ENCODE results near the gene MCL1.

MCL1 gene

DNA sequence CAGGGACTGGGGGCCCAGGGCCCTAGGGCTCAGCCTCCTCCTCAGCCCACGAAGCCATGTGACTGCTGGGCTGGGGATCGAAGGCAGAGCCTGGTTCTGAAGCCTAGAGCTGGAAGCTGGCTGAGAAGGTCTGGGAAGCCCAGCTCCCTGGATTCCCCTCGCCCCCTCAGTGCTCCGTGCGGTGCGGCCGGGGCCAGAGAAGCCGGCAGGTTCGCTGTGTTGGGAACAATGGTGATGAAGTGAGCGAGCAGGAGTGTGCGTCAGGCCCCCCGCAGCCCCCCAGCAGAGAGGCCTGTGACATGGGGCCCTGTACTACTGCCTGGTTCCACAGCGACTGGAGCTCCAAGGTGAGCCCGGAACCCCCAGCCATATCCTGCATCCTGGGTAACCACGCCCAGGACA, 21.1 kb downstream of the MCL1 start:
- no peak for DNase-seq (ENCODE audit: low read depth in 3 of 3, low spot score in 1 of 3)

DNA sequence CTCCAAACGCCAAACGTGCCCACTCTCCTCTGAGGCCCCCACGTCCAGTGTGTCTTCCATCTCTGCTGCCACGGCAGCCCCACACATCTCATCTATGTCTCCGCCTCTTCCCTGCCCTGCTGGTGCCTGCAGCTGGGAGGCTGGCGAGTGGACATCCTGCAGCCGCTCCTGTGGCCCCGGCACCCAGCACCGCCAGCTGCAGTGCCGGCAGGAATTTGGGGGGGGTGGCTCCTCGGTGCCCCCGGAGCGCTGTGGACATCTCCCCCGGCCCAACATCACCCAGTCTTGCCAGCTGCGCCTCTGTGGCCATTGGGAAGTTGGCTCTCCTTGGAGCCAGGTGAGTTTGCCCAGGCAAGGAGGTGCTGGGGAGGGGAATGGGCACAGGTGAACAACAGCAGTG, 21.6 kb downstream of the MCL1 start:
- DNase-seq (ENCODE audit: low read depth in 3 of 3, low spot score in 1 of 3), result no peak

DNA sequence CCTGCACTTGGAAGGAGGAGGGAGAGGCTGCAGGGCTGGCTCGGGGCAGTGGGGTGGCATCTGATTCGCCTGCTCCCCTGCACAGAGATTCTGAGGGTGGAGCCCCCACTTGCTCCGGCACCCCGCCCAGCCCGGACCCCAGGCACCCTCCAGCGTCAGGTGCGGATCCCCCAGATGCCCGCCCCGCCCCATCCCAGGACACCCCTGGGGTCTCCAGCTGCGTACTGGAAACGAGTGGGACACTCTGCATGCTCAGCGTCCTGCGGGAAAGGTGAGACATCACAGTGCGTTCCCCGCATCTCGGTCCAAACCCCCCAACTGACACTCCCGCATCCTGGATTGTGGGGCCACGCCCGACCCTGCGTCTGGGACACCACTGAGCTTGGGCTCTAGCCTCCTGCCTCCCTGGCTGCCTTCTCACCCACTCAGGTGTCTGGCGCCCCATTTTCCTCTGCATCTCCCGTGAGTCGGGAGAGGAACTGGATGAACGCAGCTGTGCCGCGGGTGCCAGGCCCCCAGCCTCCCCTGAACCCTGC, 22.3 kb downstream of the MCL1 start:
- DNase-seq (ENCODE audit: low read depth in 3 of 3, low spot score in 1 of 3), result no peak

DNA sequence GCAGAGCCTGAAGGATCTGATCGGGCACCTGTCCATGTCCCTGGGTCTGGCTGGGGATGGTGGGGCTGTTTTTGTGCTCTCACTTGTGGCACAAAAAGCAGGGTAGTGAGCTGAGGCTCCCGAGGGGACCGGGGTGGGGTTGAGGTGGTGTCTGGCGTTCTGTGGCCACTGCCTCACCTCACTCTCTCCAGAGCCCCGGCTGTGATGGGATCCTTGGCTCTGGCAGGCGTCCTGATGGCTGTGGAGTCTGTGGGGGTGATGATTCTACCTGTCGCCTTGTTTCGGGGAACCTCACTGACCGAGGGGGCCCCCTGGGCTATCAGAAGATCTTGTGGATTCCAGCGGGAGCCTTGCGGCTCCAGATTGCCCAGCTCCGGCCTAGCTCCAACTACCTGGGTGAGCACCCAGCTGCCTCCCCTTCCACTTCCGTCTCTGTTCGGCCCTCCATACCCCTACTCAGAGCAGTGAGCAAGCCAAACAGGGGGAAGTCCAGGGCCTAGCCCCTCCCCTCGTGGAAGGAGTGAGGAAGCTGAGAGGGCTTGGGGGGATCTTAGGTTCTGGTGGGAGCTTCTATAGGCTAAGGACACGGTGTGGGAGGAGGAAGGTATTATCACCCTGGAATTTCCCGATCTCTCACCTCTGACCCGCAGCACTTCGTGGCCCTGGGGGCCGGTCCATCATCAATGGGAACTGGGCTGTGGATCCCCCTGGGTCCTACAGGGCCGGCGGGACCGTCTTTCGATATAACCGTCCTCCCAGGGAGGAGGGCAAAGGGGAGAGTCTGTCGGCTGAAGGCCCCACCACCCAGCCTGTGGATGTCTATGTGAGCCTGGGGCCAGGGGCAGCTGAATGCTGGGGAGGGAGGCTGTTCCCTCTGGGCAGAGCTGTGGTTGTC, 23.2 kb downstream of the MCL1 start:
- no peak for DNase-seq (ENCODE audit: low read depth in 3 of 3, low spot score in 1 of 3)

DNA sequence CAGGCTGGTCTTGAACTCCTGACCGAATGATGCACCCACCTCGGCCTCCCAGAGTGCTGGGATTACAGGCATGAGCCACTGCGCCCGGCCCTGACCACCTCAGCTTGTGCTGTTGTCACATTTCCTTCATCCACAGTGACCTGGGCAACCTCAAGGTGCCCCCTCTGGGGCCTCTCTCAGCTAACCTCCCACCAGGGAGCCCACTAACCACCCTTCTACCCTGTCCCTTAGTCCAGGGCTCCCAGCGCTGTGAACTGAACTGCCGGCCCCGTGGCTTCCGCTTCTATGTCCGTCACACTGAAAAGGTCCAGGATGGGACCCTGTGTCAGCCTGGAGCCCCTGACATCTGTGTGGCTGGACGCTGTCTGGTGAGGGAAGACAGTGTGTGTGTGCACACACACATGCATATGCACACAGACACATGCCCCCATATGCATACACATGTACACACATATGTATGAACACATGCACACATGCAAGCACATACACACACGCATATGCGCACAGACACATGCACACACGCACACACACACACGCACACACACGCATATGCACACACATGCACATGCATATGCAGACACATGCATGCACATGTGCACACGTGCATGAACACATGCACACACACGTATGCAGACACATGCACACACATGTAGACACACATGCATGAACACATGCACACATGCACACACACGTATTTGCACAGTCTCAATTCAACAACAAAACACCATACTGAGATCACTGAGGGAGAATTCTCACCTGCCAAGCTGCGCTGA, 24.0 kb downstream of the MCL1 start:
- no peak for DNase-seq (ENCODE audit: low read depth in 3 of 3, low spot score in 1 of 3)

DNA sequence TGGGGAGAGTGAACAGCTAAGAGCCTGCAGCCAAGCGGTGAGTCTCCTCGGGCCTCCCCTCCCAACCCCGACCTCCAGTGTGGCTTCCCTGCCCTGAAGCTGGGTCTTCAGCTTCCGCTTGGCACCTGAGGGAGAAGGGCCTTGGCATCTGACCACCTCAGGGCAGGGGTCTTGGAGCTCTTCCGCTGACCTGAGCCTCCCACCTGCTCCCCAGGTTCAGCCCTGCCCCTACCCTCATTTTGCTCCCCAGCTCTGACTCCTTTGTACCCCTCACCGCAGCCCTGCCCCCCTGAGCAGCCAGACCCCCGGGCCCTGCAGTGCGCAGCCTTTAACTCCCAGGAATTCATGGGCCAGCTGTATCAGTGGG, 25.3 kb downstream of the MCL1 start:
- no peak for DNase-seq (ENCODE audit: low read depth in 3 of 3, low spot score in 1 of 3)

DNA sequence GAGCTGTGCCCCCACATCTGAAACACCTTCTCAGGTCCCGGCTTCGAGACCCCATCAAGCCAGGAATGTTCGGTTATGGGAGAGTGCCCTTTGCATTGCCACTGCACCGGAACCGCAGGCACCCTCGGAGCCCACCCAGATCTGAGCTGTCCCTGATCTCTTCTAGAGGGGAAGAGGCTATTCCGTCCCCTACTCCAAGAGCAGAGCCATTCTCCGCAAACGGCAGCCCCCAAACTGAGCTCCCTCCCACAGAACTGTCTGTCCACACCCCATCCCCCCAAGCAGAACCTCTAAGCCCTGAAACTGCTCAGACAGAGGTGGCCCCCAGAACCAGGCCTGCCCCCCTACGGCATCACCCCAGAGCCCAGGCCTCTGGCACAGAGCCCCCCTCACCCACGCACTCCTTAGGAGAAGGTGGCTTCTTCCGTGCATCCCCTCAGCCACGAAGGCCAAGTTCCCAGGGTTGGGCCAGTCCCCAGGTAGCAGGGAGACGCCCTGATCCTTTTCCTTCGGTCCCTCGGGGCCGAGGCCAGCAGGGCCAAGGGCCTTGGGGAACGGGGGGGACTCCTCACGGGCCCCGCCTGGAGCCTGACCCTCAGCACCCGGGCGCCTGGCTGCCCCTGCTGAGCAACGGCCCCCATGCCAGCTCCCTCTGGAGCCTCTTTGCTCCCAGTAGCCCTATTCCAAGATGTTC, 25.9 kb downstream of the MCL1 start:
- no peak for DNase-seq (ENCODE audit: low read depth in 3 of 3, low spot score in 1 of 3)

DNA sequence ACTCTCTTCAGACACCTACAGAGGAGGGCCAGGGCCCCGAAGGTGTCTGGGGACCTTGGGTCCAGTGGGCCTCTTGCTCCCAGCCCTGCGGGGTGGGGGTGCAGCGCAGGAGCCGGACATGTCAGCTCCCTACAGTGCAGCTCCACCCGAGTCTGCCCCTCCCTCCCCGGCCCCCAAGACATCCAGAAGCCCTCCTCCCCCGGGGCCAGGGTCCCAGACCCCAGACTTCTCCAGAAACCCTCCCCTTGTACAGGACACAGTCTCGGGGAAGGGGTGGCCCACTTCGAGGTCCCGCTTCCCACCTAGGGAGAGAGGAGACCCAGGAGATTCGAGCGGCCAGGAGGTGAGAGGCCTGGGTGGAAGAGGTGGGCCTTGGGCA, 26.5 kb downstream of the MCL1 start:
- no peak for DNase-seq (ENCODE audit: low read depth in 3 of 3, low spot score in 1 of 3)

DNA sequence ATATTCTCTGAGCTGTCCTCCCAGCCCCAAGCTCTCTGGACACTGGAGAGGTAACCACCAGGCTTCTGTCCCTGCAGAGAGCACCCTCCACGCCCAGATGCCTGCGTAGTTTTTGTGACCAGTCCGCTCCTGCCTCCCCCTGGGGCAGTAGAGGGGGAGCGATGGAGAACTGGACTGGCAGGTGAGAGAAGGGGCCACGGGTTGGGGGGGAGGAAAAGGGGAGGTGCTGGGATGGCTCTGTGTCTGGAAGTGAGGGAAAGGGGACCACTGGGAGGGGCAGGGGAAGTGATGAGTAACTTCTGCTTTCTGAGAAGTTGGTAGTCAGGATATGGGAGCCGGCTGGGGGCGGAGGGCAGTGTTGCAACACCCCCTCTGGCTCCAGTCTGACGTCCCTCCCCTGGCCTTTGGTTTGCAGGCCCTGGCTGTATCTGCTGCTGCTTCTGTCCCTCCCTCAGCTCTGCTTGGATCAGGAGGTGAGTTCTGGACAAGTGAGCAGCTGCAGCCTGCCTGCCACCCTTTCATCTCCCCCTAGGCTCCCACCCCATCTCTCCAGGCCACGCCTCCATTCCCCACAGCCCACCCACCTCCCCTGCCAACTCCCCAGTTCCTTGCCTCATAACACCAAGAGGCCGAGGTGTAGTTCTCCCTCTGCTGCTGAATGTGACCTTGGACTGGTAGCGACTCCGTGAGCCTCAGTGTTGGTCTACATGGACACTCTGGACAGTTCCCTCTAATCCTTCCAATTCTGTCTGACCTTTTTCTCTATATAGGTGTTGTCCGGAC, 27.1 kb downstream of the MCL1 start:
- DNase-seq (ENCODE audit: low read depth in 3 of 3, low spot score in 1 of 3), result no peak

DNA sequence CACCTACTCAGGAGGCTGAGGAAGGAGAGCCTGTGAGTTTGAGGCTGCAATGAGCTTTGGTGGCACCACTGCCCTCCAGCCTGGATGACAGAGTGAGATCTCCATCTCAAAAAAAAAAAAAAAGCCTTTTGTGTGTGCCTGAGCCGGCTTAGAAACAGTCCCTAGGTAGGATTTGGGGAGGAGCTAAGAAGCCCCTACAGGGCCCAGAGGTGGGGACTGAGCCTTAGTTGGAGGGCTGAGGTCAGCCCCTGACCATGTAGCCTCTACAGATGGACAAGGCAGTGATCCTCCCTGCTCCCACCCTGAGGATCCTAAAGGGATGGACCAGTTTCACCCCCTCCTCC, 27.7 kb downstream of the MCL1 start:
- DNase-seq (ENCODE audit: low read depth in 3 of 3, low spot score in 1 of 3), result no peak

DNA sequence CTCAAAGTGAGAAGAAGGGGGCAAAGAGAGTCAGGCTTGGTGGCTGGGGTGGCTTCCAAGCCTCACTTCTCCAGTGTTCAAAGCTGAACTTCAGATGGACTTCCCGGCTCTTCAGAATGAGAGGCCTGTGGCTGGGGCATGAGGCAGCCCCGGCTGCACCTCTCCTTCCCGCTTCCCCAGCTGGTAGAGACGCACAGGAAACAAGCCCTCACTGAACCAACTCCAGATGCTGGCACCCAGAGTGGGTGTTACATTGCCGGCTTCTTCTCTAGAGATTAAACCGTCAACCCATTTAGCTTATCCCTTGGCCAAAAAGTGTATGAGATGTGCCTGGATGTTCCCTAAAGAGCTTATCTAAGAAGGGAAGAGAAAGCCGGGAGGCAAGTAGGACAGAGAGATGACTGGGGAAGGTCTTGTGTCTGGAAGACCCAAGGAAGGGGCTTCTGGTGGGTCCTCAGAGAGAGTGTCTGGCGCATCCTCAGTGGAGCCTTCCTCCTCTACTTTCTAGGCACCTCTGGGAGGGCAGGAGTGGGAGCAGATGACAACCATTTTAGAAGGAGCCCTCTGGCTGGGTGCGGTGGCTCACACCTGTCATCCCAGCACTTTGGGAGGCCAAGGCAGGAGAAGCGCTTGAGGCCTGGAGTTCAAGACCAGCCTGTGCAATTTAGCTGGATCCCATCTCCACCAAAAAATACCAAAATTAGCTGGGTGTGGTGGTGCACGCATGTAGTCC, 28.2 kb downstream of the MCL1 start:
- no peak for DNase-seq (ENCODE audit: low read depth in 3 of 3, low spot score in 1 of 3)

DNA sequence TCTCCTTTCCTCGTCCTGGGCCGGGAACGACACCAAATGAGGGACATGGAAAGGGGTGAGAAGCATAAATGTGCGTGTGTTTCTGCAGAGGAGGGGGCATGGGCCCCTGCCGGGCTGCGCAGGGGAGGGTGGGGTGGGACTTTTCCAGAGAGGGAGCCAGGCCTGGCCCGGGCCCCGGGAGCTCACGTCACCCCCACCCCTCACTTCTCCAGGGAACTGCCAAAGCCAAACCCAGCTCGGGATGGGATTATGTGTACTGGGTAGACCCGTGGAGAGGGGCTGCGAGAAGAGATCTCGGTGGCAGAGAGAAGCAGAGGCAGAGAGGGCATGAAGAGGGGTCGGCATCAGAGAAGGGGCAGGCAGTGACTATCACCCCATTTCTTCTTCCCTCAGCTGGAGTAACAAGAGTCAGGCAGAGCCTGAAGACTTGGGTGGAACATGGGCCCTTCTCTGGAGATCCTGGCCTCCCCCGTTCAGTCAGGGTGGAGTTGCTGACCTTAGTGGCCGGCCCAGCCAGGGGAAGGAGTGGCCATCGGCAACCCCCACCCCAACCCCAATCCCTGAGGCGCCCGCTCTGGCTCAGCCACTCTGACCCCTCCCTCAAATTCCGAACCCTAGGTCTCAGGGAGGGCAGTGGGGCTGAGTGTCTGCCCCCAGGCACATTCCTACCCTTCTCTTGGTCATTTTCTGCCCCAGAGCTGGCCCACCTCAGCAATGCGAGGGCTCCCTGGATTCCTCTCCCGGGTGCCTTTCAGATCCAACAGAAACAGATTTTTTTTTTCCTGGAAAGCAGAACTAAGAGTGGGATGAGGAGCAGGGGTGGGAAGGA, 29.0 kb downstream of the MCL1 start:
- DNase-seq (ENCODE audit: low read depth in 3 of 3, low spot score in 1 of 3), result no peak

DNA sequence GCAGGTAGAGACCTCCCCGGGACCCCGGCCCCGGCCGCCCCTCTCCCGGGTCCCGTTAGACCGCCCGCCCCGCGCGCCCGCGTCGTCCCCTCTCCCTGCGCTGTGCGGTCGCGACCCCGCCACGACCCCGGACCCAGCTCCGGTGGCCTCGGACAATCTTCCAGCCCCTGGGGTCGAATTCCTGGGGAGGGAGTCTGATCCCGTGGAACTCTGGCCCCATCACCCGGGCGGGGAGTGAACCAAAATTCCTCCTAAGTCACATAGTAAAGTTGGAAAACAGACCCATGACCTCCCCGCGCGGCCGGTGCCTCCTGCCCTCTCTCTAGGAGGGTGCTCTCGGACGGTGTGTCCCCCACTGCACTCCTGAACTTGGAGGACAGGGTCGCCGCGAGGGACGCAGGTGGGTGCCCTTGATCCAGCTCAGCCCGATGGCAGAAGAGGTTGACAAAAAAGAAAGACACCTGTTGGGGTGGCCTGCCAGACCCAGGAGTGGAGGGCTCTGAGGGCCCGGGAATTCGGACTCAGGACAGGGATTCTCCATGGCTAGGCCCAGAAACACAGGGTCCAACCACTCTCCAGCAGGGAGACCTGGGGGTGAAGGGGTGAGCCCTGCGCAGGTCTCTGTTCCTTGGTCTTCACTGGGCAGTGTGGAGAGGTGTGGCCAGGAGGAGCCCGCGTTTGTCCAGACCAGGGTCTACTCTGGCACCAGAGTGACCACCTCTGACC, 29.8 kb downstream of the MCL1 start:
- DNase-seq (ENCODE audit: low read depth in 3 of 3, low spot score in 1 of 3), result no peak

DNA sequence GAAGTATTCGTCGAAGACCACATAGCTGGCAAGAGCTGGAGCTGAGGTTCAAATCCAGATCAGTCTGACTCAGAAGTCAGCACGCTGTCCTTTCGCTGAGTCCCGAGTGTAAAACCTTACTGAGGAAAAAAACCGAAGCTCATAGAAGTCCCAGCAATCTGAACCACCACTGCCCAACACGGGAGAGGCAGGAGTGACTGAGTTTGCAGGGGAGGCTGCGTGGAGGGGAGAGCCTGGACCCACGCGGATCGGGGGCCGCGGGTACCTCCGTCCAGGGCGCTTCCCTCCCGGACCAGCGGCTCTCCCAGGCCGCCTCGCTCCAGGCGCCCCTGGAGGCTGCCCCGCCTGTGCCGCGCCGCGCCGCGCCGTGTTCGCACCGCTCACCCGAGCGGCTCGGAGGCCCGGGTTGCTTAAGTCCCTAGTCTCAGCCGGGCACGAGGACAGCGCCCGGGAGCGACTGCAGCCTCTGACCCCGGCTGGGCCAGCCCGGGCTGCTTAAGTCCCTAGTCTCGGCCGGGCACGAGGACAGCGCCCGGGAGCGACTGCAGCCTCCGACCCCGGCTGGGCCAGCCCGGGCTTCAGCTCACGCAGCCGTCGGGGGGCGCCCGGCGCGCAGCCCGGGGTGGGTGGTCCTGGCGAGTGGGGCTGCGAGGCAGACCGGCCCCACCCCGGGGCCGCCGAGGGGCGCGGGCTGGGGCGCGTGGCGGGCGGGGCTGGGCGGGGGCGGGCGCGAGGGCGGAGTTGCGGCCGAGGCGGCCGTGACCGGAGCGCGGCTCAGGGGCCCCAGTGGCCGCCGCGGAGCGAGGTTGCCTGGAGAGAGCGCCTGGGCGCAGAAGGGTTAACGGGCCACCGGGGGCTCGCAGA, 30.5 kb downstream of the MCL1 start, which contains the start of gene ADAMTSL4:
ADAMTSL4 (plus strand) TSS at position 777 of the 864 bp plus-strand sequence. CDS start 2,881 bp downstream, outside the sequence.
- DNase-seq (ENCODE audit: low read depth in 3 of 3, low spot score in 1 of 3), result no peak

DNA sequence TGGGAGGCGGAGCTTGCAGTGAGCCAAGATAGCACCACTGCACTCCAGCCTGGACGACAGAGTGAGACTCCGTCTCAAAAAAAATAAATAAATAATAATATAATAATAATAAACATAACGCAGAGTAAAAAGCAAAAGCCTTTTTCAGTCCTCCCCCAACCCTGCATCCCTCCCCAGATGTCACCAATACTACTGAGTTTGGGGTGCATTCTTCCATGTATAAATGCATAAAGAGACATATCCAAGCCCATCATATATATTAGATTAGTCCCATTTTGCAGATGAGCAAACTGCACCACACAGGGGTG, 31.1 kb downstream of the MCL1 start:
- no peak for DNase-seq (ENCODE audit: low read depth in 3 of 3, low spot score in 1 of 3)

DNA sequence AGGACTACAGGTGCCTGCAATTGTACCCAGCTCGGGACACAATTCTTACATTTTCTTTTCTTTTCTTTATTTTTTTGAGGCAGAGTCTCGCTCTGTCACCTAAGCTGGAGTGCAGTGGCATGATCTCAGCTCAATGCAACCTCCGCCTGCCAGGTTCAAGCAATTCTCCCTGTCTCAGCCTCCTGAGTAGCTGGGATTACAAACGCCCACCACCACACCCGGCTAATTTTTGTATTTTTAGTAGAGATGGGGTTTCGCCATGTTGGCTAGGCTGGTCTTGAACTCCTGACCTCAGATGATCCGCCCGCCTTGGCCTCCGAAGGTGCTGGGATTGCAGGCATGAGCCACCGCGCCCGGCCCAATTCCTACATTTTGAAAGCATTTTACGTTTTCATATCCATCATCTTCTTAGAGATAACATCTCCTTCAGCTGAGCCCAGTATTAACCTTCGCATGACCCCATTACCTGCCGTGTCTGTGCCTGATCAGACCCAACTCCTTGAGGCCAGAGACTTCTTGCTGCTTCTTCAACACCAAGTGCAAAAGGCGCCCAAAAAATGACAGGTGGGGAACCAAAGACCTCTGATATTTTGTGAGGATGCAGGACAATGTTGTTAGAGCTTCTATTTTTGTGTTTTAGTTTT, 33.0 kb downstream of the MCL1 start:
- DNase-seq (ENCODE audit: low read depth in 3 of 3, low spot score in 1 of 3), result no peak

DNA sequence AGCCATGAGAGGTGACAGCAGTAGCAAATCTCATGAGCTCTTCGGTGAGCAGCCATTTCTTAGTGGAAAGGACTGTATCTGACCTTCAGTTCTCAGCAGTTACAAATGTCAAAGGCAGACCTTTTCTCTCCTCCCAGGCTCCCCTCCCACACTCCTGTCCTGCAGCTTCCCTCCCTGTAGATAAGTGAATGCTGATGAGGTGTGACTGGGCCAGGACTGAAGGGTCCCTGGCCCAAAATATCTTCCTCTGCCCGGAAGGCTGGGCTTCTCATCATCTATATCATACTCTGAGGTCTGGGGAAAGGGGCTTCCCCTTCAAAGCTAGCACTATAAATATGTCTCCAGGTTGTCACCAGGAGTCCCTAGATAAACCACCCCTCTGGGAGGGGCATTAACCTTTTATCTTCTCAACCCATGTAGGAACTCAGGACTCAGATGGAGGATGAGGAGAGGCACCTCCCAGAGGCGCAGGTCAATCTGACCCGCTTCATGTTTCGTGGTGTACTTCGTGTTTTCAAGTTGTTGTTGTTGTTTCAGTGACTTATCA, 33.9 kb downstream of the MCL1 start:
- DNase-seq (ENCODE audit: low read depth in 3 of 3, low spot score in 1 of 3), result no peak
